NOMO-1 treated with DMSO at 0.1 percent for 48 hours (cell line): ENCODE results near the gene ARID3C.

ENCODE experiments used
- DNase-seq: peaks from one replicate; lab custom pipeline; 2025; ENCODE audit not compliant: unreplicated experiment; lab: John Stamatoyannopoulos, UW

ARID3C gene, protein sequence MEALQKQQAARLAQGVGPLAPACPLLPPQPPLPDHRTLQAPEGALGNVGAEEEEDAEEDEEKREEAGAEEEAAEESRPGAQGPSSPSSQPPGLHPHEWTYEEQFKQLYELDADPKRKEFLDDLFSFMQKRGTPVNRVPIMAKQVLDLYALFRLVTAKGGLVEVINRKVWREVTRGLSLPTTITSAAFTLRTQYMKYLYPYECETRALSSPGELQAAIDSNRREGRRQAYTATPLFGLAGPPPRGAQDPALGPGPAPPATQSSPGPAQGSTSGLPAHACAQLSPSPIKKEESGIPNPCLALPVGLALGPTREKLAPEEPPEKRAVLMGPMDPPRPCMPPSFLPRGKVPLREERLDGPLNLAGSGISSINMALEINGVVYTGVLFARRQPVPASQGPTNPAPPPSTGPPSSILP

DNA sequence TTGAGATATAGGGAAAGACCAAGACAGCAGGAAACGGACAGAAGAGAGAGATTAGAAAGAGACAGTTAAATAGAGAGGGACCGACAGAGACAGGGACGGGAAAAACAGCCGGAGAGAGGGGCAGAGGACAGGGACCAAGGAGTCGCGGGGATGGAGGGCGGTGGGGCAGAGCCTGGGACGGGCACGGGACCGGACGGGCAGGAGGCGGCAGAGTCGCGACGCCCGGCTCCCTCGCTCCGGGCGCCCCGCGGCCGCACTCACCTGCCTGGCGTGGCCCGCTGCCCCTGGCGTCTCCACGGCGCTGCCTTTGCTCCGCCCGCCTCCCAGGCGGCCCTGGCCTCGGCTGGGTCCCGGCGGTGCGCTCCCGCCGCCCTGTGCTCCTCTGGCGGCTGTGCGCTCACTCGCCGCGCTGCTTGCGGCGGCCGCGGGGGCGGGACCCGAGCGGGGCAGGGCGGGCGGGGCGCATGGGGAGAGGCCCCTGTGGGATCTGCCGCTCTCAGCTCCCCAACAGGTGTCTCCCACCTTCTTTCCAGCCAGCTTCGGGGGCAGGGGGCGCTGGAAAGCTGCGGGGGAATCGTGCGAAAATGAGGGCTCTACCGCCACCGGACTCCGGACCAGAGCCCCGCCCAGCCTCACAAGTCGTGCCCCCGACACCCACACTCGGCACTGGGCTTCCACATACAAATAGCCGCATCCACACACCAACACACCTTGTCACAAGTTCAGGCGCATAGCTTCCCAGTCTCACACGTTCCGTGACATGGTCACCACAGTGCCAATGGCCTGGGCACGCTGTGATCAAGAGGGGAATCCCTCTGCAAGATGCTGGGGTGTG lies at the start of gene ARID3C:
ARID3C (minus strand) TSS at position 411 of the 835 bp plus-strand sequence. CDS start 1,052 bp downstream, outside the sequence.
- no peak for DNase-seq

DNA sequence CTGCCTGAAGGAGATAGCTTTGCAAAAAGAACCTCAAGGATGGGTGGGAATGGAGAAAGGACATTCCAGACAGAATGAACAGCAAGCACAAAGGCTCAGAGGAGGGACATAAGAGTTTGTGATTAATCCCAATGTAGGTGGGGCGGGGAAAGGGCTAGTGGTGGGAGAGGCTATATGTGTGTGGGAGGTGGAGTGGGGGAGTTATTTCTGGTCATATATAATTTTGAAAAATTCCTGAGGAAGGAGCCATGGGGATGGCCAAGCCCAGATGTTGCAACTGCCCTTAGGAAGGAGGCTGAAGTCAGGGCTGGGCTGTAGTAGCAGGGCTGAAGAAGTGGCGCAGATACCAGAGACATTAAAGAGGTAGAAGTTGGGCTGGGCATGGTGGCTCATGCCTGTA lies 47.0 kb upstream of the ARID3C start:
- DNase-seq = no peak

DNA sequence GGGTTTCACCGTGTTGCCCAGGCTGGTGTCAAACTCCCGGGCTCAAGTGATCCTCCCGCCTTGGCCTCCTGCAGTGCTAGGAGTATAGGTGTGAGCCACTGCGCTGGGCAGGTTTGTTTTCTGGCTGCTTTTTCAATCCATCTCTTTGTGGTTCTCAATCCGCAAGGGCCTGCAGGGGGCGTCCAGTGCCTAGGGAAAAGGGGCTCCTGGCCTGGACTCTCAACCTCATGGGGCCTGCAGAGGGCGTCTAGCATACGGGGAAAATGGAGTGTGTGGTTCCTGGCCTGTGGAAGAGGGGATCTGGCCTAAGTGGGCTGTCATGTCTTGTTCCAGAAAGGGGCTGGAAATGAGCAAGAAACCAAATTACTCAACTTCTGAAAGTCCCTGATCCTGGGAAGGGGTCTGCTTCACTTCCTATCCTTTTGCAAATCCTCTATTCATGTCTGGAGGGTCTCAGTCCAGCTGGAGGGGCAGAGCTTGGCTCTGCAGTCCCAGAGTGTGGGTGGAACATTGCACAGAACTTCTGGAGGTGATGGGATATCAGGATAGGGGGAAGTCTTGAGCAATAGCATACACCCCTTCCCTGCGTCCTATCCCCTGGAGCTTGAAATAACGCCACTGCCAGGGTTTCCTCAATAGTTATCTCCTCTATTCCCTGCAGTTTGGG lies 46.3 kb upstream of the ARID3C start:
- DNase-seq = peak; percentile 50

DNA sequence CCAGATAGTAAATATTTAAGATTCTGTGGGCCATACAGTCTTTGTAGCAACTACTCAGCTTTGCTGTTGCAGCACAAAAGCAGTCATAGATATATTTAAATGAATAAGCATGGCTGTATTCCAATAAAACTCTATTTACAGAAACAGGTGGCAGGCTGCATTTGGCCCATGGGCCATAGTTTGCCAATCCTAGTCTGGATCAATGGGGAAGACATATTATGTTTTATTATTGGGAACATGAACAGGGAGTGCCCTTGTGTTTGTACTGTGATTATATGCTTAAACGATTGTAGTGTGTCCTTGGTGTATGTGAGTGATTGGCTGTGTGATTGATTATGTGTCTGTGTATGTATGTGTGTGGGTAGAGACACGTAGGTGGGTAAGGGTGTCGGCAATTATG lies 45.6 kb upstream of the ARID3C start:
- DNase-seq = no peak

DNA sequence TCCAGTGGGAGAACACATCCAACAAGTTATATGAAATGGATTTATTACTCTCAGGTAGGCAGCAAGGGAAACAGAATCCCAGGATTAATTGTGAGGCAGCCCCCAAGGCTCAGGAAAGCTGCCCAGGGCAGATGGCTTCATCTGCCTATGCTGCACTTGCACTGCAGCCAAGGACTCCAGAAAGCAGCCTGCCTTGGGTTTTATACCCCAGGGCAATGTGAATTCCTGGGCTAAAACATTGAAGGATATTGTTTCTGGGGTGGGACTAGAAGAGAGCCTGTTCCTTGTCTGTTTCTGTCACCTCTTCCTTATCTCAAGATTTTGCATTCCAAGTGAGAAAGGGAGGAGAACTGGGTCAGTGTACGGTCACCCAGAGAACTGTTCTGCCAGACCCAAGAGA lies 42.4 kb upstream of the ARID3C start:
- DNase-seq = no peak

DNA sequence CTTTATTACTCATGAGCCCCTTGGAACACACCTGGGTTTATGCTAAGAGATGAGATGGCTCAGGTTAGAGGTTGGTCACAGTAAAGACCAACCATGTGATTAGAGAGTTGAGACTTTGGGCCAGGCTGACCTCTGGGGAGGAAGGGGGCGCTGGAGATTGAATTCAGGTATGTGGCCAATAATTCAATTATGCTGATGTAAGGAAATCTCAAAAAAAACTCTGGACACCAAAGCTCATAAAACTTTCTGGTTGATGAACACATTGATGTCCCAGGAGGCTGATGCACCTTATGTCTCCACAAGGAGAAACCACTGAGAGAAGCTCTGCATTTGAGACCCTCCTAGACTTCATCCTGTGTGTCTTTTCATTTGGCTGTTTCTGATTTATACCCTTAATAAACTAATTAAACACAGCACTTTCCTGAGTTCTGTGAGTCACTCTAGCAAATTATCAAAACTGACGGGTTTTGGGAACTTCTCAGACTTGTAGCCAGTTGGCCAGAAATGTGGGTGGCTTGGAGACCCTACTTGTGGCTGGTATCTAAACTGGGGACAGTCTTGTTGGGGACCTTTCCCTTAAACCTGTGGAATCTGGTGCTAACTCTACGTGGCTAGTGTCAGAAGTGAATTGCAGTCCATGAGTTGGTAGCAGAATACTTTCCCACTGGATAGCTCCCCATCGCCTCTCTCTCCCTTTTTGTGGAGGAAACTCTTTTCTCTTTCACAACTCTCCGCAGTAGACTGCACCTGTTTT lies 41.1 kb upstream of the ARID3C start:
- DNase-seq = no peak

DNA sequence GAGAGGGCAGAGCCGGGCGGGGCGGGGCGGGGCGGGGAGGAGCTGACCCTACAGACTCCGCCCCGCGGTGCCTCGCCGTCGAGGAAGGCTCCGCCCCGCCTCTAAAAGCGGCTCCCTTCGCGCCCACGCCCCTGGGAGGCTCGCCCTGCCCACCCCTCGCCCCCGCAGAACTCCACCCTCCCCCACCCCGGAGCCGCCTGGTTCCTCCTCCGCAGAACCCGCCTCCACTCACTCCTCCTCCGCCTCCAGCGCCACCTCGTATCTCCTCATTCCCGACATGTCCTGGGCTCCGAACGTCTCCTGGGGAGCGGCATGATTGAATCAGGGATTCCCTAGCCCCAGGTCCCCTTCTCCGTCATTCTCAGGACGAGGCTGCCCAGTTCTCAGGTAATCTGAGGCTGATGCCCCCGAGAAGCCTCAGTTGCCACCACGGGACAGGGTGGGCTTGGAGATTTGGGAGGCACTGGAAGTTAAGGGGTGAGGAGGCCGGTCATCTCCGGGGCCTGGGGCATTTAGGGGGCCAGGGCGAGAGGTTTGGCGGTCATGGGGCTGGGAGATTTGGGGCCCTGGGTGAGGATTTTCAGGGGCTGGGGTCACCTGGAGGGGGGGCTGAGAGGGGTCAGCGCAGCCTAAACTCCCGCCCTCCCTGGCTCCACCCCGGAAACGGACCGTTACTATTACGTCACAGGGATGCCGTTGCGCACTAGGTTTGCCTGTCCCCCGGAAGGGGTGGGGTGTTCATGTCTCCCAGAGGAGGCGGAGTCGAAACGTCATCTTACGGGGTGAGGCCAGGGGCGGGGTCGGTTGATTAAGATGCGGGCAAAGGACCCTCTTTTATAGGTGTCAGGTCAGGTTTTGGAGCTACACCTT lies 36.8 kb upstream of the ARID3C start:
- DNase-seq = peak; percentile 95

DNA sequence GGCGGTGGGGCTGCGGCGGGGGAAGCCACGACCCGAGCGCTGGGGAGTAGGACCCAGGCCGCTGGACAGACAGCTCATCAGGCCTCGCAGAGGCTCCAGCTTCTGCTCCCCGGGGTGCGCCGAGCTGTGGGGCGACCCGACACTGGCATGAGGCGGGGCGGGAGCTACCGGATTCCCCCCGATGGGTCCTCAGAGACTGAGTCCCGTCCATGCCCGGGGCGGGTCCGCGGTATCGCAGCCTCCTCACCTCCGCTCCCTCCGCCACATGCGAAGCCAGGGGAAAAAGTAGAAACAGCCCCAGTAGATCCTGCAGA lies 36.2 kb upstream of the ARID3C start:
- DNase-seq = no peak

DNA sequence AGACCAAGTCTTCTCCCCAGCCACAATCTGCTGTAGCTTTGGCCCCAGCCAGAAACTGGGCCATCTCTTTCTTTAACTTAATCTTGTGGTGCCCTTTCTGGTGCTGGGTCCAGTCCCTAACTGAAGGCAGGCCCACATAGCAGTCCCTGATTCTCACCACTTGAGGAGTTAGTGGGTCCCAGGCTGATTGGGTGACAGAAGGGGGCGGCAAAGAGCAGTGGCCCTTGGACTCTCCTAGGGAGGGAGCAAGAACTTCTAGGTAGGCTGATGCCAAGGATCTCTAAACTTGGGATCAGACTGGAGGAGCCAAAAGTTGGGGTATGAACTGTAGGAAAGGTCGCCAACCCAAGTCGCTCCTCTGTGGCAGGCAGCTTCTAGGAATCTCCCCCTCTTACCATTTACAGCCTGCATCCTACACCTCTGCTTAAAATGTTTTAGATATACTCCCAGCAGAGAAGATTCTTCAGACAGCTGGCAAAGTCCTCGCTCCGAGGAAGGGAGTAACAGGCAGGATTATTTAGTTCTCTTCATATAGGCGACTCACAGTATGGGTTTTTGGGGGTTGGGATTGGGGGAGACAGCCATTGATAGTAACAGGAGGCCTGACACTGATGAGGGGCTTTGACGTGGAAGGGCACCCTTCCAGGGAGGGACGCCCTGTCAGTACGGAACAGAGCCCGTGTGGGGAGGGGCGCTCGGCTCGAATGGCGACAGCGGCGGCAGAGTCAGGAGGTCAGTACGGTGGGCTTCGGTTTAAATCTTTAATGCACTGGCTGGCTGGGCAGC lies 35.6 kb upstream of the ARID3C start:
- peak; percentile 86 for DNase-seq

DNA sequence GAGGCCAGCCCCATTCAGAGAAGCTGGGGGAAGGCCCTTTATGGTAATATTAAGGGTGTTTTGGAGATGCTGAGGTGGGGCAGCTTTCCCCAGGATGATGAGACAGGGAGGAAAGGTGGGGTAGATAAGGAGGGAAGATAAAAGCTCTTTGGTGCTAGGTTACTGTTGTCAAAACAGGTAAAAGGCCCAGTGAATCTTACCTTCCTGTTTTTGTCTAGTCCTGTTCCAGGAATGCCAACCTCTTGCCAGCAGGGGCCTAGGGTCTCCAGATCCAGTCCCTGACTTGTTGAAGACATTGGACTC lies 34.4 kb upstream of the ARID3C start:
- no peak for DNase-seq

DNA sequence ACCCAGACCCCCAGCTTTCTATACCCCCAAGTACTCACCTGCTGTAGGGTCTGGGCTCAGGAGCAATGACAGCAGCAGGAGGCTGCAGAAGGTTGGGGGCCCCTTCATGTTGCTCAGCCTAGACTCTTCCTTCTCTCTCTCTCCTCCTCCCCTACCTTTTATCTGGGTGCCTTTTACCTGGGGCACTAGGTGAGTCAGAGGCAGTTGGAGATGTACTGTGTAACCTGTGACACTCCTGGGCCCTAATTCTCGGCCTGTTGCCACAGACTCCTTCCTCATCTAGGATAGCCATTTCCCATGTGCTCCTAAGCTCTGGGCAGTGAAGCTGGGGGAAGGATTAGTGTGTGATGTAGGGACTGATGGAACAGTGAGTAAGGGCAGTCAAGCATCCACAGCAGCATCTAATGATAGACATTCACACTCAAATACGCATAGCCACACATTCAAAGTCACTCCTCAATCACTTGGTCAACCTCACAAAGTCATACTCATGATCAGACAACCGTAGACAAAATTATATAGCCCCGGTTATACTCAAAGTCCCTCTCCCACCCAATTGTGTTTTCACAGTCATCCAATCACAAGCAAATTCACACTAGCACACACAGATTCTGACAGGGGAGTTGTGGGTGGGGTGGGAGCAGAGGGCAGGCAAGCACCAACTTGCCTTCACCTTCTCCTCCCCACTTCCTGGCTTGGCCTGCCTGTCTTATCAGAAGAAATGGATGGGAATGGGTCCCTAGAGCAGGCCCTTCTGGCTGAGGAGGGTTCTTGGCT lies 33.8 kb upstream of the ARID3C start, which contains the start of gene CCL27:
CCL27 (minus strand) TSS at position 132 of the 777 bp plus-strand sequence; CDS start at position 108, 24 bp downstream.
- DNase-seq = no peak

DNA sequence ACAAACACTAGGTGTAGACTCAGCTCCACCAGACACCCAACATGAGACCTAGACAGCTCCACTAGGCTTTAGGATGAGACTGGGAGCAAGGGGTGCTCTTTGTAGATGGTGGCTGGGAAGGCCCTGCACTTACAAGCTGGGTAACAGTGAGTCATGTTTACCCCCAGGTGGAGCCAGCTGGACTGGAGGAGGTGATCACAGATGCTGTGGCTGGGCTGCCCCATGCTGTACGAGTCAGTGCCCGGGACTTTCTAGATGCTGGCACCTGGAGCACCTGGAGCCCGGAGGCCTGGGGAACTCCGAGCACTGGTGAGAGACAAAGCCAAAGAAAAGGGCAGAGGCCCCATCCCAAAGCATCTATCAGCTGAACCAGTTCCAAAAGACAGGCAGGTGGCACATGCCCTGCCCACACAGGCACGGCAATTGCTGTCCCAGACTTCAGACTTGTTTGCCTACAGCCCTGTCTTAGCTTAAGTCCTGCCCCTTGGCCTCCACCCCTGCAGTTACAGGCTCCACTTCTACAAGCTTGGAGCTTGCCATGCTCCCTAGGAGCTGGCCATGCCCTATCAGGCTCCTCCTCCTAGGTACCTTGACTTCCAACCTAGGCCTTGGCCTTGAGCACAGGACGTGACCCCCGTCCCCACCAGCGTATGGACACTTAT lies 30.9 kb upstream of the ARID3C start:
- no peak for DNase-seq

DNA sequence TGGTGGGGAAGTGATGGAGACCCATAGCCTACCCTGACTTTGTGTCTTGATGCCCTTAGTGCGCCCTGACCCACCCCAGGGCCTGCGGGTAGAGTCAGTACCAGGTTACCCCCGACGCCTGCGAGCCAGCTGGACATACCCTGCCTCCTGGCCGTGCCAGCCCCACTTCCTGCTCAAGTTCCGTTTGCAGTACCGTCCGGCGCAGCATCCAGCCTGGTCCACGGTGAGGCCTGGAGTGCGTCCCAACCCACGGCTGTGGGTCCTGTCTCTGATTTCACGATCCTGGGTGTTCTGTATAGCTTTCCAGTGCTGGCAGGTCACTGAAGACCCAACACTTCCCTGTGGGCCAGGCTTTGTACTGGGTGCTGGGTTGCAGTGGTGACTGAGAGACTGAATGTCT lies 29.6 kb upstream of the ARID3C start:
- no peak for DNase-seq

DNA sequence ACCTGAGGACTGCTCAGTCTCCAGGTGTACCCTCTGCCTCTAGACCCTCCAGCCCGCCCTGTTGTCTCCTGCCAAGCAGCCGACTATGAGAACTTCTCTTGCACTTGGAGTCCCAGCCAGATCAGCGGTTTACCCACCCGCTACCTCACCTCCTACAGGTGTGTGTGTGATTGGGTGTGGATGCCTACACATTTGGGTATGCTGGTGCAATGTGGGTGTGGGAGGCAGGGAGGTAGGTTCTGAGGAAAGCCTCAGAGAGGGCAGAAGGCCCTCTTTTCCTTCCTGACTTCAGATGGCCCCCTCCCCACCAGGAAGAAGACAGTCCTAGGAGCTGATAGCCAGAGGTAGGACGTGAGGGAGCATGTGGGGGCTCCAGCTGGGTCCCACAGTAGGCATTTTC lies 28.1 kb upstream of the ARID3C start:
- no peak for DNase-seq

DNA sequence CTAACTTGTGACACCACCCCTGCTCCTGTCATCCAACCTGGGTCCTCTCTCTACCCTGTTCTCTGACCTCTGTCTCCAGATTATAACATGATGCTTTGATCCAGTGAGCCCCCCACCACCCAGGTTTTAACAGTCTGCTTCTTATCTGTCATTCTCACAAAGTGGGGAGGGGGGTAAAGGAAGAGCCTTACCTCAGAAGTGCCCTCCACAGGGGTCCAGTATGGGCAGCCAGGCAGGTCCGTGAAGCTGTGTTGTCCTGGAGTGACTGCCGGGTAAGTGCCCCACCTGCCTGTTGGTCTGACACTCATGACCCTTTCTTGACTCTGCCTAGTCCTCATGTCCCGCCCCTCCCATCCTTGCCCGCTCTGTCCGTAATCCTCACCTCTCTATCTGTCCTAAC lies 26.5 kb upstream of the ARID3C start:
- DNase-seq = no peak

DNA sequence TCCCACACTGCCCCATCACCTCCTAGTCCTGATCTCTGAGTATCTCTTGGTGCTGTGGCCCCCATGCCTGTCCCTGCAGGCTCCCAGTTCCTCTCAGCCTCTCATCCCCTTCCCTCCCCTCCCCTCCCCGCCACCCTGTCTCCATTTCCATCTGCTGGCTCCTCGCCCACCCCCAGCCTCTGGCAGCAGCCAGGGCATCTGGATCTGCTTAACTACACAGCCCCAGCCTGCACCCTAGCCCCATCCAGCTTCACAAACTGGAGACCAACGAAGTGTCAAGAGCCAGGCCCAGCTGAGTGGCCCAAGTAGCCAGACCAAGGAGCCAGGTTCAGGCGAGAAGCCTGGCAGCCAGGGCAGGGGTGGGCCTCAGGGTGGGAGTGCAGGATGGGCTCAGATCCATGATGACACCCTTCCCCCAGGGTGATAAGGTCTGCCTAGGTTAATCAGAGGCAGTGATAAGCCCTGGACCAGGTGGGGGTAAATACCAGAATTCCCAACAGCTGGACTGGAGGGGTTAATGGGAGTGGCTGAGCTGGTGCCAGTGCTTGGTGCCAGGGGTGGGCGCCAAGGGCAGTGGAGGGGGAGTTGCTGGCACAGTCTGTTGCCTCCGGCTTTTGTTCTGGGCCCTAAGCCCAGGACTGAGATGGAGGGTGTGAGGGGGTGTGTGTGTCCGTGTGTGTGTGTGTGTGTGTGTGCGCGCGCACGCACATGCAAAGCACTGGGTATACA lies 25.6 kb upstream of the ARID3C start:
- no peak for DNase-seq
